Spleen (tissue), 13 donors: ENCODE results near the gene GLIPR1L2. TPM values are rescaled to one million over a fixed set of nuclear protein-coding genes. Genes with fewer than 3 reads are reported as not detected.
"Not testable (repeated sequence)": the region's sequence is repeated elsewhere in the genome, so short reads cannot be mapped to it uniquely, and the experiment has no call there.

Experiments used
- DNase-seq: peaks from one replicate; pipeline ENCODE4 v3.0.0-alpha.2; 2020
- H3K27ac ChIP-seq, 8 donors: fragments of 200-600 bp; sonication (generic) in 7 of 8; 1 replicate in 4 of 8; 2 replicates in 4 of 8; pipeline versions ENCODE4 v1.5.0 to v1.8.0; 2016 to 2021; ENCODE audit warnings: inconsistent platforms in 4 of 8, mild to moderate bottlenecking in 4 of 8, moderate library complexity in 1 of 8
- H3K27me3 ChIP-seq, 7 donors: fragments of 200-600 bp; sonication (generic) in 6 of 7; replicated peaks in 1 of 7; 1 replicate in 4 of 7; 2 replicates in 3 of 7; pipeline versions ENCODE4 v1.5.0 to v1.8.0; 2016 to 2021; ENCODE audit warnings: inconsistent platforms in 3 of 7, mild to moderate bottlenecking in 1 of 7
- H3K36me3 ChIP-seq, 6 donors: fragments of 200-600 bp; sonication (generic) in 5 of 6; 1 replicate in 4 of 6; 2 replicates in 2 of 6; pipeline versions ENCODE4 v1.5.0 to v1.8.0; 2016 to 2021; ENCODE audit warnings: inconsistent platforms in 2 of 6
- H3K4me1 ChIP-seq, 6 donors: fragments of 200-600 bp; sonication (generic) in 5 of 6; 1 replicate in 3 of 6; 2 replicates in 3 of 6; pipeline versions ENCODE4 v1.5.0 to v1.8.0; 2016 to 2021; ENCODE audit warnings: inconsistent platforms in 3 of 6
- H3K4me3 ChIP-seq, 8 donors: fragments of 200-600 bp; sonication (generic) in 7 of 8; 1 replicate in 4 of 8; 2 replicates in 4 of 8; pipeline versions ENCODE4 v1.5.0 to v1.8.0; 2016 to 2021; ENCODE audit warnings: inconsistent platforms in 4 of 8, mild to moderate bottlenecking in 4 of 8, moderate library complexity in 2 of 8
- H3K9me3 ChIP-seq, 8 donors: fragments of 200-600 bp; sonication (generic) in 7 of 8; 1 replicate in 4 of 8; 2 replicates in 4 of 8; pipeline versions ENCODE4 v1.5.0 to v1.8.0; 2016 to 2021; ENCODE audit warnings: inconsistent platforms in 4 of 8
- POLR2A ChIP-seq, 3 donors: fragments of 450-650 bp; IDR thresholded peaks; one replicate each; pipeline ENCODE4 v1.5.1; 2017; ENCODE audit warnings: antibody characterized with exemption in 3 of 3, mild to moderate bottlenecking in 1 of 3
- POLR2AphosphoS5 ChIP-seq, 3 donors: sonication (generic); formaldehyde crosslinking; IDR thresholded peaks; one replicate each; pipeline ENCODE4 v1.5.1; 2017; ENCODE audit warnings: antibody characterized with exemption in 3 of 3
- WGBS, 5 donors: extraction: QIAGEN DNeasy Blood & Tissue Kit in 3 of 5; methylation state at CpG; one replicate each; pipeline versions ENCODE4 v1.1.5 to v1.1.7; 2013 to 2018; 5-methylcytosine and 5-hydroxymethylcytosine counted together
- intact Hi-C: fragments of 100-400 bp; cut with DNase I; formaldehyde crosslinking; loops from one replicate; pipeline ENCODE4 v1.15.0; 2023; ENCODE audit warnings: low total_unique reads
- long read RNA-seq, 2 donors: transcript quantifications; one replicate each; lab custom pipeline, GENCODE V29; 2026
- polyA plus RNA-seq, 3 donors: library from polyadenylated mRNA; stranded (reverse); fragments of 200-250 nt; gene quantifications; one replicate each; pipeline ENCODE4 v1.2.1, GENCODE V29; 2013
- total RNA-seq, 7 donors: library from RNA; depleted of rRNA in 3 of 7; stranded (reverse); fragments of >200 nt in 3 of 7; fragmentation: NEBNext Ultra II Directional in 4 of 7; extraction: Animal tissue kit (Norgen Biotek cat#: 25700) in 4 of 7; gene quantifications; one replicate each; pipeline versions ENCODE4 v1.1.0 to v1.2.1, GENCODE V29; 2016 to 2021
- TF ChIP-seq, protein P1 (sequence below), 11 experiments: fragments of 200-600 bp in 7 of 11; fragments of 450-650 bp in 4 of 11; sonication (generic) in 4 of 11; IDR thresholded peaks in 8 of 11; conservative IDR thresholded peaks in 3 of 11; 1 replicate in 7 of 11; 2 replicates in 4 of 11; pipeline versions ENCODE4 v1.4.0 to v1.8.0; 2016 to 2021; ENCODE audit warnings: antibody characterized with exemption in 11 of 11, inconsistent platforms in 4 of 11, mild to moderate bottlenecking in 1 of 11
- donor health status: healthy with polysubstance abuse.
- donor health status: DM: no; HTN: no; CAD: no; lungs with moderate emphysema.
- donor health status: DM: no; HTN: no; CAD: no.
- donor health status: Bipolar disorder and iron deficiency.
- donor health status: healthy.
- donor health status: DM: no; HTN: no; CAD: no.
- donor health status: DM: yes; HTN: yes; CAD: no.

GLIPR1L2 gene
- 1 to 10 TPM in 4 of 7 donors, under 1 TPM in 2, not detected in 1; 0.44 to 3.2 (median 1.1) TPM for total RNA-seq
- under 1 TPM; 0.07 to 0.77 (median 0.42) TPM for polyA plus RNA-seq
- long read RNA-seq, donor 1, result 0 reads
- long read RNA-seq, donor 2, result 0 reads

DNA sequence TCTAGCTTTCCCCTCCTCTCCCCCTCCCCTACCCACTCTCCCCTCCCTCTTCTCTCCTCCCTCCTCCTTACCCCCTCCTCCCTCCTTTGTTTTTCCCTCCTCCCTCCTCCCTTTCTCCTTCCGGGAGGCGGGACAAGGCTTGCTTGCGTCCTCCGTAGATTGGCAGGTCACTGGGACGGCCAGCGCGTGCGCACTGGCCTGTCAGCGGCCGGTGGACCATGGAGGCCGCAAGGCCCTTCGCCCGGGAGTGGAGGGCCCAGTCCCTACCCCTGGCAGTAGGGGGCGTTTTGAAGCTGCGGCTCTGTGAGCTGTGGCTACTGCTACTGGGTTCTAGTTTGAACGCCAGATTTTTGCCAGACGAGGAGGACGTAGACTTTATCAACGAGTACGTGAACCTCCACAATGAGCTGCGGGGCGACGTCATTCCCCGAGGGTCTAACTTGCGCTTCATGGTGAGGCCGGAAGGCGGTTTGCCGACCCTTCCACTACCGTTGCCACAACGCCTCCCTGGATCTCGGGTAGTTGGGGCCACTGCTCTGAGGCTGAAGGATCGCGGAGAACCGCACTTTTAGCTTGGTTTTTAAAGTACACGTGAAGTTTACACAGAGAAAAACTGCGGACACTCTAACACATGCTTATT lies at the start of gene GLIPR1L2:
TSS of gene GLIPR1L2 (plus strand) at position 191 of the 640 bp plus-strand sequence. CDS start at position 219, 28 bp downstream.
- Histone ChIP-seq H3K27ac (peak within 1 kb of the TSS; percentile 73 to 96 (median 93)), H3K9me3 (peaks cover 0 to 4% (median 0%) of the 10 kb centered on the region in 8 donors), H3K4me1 (peaks cover 21 to 36% (median 33%) of the 10 kb centered on the region in 6 donors), H3K36me3 (no peaks in the 10 kb centered on the region), H3K4me3 (peak within 1 kb of the TSS; percentile 37 to 75 (median 46)), H3K27me3 (no peaks in the 10 kb centered on the region)
- intact Hi-C loops, result loop anchor here (5.0 kb wide), 1 partner anchor 116 kb away; no protein-coding TSS in a partner anchor
- DNase-seq, result peak; percentile 98
- WGBS, 5 donors, result 1 to 8% (median 7%) methylated on average over 31 to 36 of the region's 36 CpGs
- TF ChIP-seq POLR2A (IDR thresholded peaks at IDR 0.05) (peak in 1 of 3 donors; percentile 68), POLR2AphosphoS5 (IDR thresholded peaks at IDR 0.05) (peak; percentile 95 to 97 (median 96))
- TF ChIP-seq, protein P1, sequence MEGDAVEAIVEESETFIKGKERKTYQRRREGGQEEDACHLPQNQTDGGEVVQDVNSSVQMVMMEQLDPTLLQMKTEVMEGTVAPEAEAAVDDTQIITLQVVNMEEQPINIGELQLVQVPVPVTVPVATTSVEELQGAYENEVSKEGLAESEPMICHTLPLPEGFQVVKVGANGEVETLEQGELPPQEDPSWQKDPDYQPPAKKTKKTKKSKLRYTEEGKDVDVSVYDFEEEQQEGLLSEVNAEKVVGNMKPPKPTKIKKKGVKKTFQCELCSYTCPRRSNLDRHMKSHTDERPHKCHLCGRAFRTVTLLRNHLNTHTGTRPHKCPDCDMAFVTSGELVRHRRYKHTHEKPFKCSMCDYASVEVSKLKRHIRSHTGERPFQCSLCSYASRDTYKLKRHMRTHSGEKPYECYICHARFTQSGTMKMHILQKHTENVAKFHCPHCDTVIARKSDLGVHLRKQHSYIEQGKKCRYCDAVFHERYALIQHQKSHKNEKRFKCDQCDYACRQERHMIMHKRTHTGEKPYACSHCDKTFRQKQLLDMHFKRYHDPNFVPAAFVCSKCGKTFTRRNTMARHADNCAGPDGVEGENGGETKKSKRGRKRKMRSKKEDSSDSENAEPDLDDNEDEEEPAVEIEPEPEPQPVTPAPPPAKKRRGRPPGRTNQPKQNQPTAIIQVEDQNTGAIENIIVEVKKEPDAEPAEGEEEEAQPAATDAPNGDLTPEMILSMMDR (IDR thresholded peaks at IDR 0.05 in 8 of 11, conservative IDR thresholded peaks at IDR 0.05 in 3 of 11), result peak; percentile 84 to 94 (median 92)

- intact Hi-C loops, result no loop called here
- Histone ChIP-seq H3K4me3 (no peak overlapping the region), H3K36me3 (no peaks in the 10 kb centered on the region), H3K4me1 (no peaks in the 10 kb centered on the region), H3K27ac (no peak overlapping the region), H3K9me3 (no peaks in the 10 kb centered on the region), H3K27me3 (no peaks in the 10 kb centered on the region)
- TF ChIP-seq, protein P1 (IDR thresholded peaks at IDR 0.05 in 8 of 11, conservative IDR thresholded peaks at IDR 0.05 in 3 of 11), result no peak
- TF ChIP-seq POLR2A (IDR thresholded peaks at IDR 0.05) (no peak), POLR2AphosphoS5 (IDR thresholded peaks at IDR 0.05) (no peak)
- WGBS, 5 donors, result 92 to 96% (median 93%) methylated on average over 5 of the region's 5 CpGs
- DNase-seq, result no peak
These were observed 49.0 kb upstream of the GLIPR1L2 start for GRCh38 chr12:75341873-75342272.

- H3K27me3 ChIP-seq, result no peaks in the 10 kb centered on the region
- H3K36me3 ChIP-seq, result no peaks in the 10 kb centered on the region
- 78 to 95% (median 80%) methylated on average over 2 of the region's 2 CpGs for WGBS, 5 donors
- no peak for TF ChIP-seq POLR2AphosphoS5 (IDR thresholded peaks at IDR 0.05)
- TF ChIP-seq, protein P1 (IDR thresholded peaks at IDR 0.05 in 8 of 11, conservative IDR thresholded peaks at IDR 0.05 in 3 of 11), result no peak
- no peak for TF ChIP-seq POLR2A (IDR thresholded peaks at IDR 0.05)
- intact Hi-C loops, result no loop called here
- no peaks in the 10 kb centered on the region for H3K4me1 ChIP-seq
- H3K27ac ChIP-seq, result no peak overlapping the region
- H3K9me3 ChIP-seq, result no peaks in the 10 kb centered on the region
- no peak overlapping the region for H3K4me3 ChIP-seq
- no peak for DNase-seq
These were observed 45.4 kb upstream of the GLIPR1L2 start for GRCh38 chr12:75345531-75345930.

DNA sequence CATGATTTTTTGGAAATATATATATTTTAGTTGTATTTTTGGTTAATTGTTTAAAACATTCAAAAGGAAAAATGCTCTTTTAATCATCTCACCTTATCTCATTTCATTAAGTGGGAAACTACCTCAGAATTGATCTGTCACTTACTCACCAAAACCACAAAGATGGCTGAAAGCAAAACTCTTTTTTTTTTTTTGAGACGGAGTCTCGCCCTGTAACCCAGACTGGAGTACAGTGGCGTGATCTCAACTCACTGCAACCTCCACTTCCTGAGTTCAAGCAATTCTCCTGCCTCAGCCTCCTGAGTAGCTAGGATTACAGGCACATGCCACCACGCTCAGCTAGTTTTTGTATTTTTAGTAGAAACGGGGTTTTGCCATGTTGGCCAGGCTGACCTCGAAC lies 44.7 kb upstream of the GLIPR1L2 start:
- WGBS, 5 donors, result 74 to 88% (median 78%) methylated on average over 6 of the region's 6 CpGs
- intact Hi-C loops, H3K36me3 ChIP-seq, H3K27me3 ChIP-seq, H3K4me1 ChIP-seq, H3K4me3 ChIP-seq, H3K9me3 ChIP-seq, H3K27ac ChIP-seq, DNase-seq: not testable (repeated sequence)
